ENCODE measurements around the gene PNPLA2.

Gene PNPLA2

GRCh38 chr11:819943-820649 is 1.4 kb downstream of the PNPLA2 start:
- peak; percentile 82 to 86 for DNase-seq

DNA sequence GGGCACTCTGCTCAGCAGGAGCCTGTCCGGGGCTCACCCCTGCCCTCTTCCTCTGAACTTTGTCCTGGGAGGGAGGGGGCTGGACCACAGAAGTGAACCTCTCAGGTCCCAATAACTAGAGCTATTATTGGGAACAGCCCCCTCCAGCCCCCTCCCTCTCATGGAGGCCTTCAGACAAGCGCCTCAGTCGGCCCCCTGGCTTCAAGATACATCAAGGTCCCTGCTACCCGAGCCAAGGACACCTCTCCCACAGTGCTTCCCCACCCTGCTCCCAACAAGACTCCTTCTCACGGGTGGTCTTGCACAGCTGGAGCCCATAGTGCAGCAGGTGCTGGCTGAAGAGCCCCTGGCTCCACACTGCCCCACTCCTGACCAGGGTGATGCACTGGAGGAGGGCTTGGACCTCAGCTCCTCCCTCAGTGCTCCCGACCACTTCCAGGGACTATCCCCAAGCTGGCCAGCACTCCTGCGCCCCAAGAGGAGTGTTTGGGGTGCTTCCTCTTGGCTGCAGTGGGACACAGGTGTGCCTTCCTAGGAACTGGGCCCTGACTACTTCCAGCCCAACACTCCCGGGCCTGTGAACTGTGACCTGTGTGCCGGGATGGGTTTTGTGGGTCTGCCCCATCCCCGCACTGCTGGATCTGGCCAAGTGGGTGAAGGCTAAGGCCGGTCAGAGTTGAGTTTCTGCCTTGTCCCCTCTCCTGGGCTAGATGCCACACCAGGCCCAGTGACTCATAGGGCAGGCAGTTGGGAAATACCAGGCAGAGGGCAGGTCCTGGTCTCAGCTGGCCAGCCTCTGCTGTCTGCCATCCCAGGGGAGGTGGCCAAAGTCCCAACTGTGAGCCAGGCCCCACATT is 2.2 kb downstream of the PNPLA2 start:
- DNase-seq = peak; percentile 69 to 85

DNA sequence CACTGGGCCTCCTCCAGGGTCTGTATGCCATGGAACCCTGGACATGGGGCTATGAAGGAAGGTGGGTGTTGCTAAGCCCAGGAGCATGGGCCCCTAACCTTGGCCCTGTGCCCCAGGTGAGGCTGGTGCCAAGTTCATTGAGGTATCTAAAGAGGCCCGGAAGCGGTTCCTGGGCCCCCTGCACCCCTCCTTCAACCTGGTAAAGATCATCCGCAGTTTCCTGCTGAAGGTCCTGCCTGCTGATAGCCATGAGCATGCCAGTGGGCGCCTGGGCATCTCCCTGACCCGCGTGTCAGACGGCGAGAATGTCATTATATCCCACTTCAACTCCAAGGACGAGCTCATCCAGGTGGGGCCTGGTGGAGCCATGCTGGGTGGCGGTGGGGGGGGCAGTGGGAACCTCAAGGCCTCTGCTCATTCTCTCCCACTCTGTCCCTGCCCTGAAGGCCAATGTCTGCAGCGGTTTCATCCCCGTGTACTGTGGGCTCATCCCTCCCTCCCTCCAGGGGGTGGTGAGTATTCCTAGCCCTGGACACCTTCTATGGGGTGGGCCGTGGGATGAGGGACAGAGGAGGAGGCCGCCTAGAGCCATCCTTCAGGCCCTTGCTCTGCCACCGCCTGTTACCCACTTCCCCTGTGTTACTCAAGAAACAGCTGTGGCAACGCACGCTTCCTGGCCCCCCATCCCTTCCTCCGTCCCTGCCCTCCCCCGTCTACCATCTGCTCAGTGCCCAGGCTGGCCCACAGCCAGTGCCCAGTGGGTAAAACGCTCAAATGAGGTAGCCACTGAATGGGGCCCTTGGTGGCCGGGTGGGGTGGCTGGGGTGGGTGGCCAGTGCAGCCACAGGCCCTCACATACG is 3.0 kb downstream of the PNPLA2 start:
- DNase-seq = peak; percentile 48 to 63

DNA sequence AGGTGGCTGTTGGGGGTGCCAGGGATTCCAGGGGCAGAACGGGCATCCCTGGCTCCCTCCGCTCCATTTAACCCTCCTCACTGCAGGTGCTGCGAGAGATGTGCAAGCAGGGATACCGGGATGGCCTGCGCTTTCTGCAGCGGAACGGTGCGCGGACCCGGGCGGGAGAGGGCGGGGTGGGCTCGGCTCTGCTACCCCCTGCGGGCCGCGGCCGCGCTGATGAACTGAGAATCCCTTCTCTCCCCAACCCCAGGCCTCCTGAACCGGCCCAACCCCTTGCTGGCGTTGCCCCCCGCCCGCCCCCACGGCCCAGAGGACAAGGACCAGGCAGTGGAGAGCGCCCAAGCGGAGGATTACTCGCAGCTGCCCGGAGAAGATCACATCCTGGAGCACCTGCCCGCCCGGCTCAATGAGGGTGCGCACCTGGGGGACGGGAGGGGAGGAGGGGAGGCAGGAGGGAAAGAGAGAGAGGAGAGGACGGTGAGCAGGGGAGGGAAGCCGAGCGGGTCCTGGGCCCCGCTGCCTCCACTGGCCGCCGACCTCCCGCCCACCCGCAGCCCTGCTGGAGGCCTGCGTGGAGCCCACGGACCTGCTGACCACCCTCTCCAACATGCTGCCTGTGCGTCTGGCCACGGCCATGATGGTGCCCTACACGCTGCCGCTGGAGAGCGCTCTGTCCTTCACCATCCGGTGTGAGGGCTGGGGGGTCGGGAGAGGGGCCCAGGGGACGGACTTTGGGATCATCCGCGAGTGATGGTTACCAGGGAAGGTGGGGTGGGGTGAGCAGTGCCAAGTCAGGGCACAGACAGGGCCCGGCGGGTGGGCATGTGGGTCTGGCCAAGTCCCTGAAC is 5.0 kb downstream of the PNPLA2 start:
- no peak for DNase-seq

DNA sequence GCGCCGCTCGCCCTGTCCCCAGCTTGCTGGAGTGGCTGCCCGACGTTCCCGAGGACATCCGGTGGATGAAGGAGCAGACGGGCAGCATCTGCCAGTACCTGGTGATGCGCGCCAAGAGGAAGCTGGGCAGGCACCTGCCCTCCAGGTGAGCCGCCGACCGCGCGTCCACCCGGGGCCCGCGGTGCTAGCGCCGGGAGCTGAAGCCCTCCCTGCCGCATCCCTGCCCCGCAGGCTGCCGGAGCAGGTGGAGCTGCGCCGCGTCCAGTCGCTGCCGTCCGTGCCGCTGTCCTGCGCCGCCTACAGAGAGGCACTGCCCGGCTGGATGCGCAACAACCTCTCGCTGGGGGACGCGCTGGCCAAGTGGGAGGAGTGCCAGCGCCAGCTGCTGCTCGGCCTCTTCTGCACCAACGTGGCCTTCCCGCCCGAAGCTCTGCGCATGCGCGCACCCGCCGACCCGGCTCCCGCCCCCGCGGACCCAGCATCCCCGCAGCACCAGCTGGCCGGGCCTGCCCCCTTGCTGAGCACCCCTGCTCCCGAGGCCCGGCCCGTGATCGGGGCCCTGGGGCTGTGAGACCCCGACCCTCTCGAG is 5.7 kb downstream of the PNPLA2 start:
- DNase-seq = no peak

DNA sequence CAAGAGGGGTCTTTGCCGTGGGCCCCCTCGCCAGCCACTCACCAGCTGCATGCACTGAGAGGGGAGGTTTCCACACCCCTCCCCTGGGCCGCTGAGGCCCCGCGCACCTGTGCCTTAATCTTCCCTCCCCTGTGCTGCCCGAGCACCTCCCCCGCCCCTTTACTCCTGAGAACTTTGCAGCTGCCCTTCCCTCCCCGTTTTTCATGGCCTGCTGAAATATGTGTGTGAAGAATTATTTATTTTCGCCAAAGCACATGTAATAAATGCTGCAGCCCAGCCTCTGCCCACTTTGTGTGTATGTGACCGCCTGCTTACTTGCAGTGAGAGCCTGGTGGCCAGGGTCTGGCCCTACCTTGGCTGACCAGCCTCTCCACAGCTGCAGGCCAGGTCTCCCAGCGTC is 6.2 kb downstream of the PNPLA2 start:
- no peak for DNase-seq

GRCh38 chr11:825366-826226 is 6.9 kb downstream of the PNPLA2 start:
- DNase-seq = no peak

GRCh38 chr11:826227-826621 is 7.5 kb downstream of the PNPLA2 start:
- DNase-seq = no peak

DNA sequence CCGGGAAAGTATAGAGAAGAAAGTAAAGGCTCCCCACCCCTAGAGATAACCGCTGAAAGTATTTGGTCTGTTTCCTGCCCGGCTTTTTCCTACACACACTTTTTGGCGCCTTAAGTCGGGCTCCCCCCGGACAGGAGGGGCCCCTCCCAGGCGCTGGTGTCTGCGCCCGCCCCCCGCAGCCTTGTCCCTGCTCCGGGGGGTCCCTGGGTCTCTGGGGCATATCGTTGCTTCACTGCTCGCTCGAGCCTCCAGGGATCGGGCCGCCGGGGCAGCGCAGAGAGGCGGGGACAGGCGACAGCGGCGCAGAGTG is 8.1 kb downstream of the PNPLA2 start:
- no peak for DNase-seq

DNA sequence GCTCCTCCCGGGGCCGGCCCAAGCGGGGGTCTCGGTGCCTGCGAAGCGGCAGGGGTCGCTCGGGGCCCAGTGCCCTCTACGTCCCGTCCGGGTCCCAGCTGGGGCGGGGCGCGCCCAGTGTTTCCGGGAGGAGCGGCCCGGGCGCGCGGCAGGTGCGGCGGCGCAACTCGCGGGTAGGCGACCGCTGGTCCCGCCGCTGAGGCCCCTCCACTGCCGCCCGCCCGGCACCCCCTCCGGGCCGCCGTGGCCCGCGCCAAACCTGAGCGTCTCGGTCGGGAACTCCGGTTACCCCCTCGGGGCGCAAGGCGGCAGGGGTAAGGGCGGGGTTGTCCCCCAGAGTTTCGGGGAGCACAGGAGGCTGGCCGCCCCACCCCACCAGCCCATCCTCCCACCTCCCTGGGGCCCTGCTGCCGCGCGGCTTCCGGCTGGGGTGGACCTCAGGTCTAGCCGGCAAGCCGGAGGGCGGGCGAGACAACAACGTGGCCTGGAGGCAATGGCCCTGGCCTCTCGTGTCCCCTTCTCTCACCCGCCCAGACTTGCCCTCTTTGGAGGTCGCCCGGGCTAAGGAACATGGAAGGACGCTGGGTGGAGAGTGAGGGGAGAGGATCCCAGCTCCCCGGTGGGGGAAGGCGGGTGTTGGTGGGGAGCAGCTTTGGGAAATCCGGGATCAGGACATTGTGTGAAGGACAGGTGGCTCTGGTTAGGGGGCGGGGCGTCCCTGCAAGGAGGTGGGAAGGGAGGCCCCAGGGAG is 8.6 kb downstream of the PNPLA2 start:
- no peak for DNase-seq

DNA sequence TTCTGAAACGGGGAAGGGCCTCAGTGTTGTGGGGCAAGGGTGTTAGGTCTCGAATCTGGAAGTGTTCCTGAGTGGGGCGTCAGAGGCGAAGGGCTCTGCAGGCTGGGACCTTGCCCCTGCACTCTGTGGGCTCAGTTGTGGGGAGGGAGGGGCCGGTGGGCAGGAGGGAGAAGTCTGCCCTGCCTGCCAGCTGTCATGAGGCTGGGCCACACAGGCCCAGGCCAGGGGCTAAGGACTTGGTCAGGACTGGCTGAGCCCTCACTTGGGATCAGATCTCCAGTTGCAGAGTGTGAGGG is 9.1 kb downstream of the PNPLA2 start, which contains the start of gene CRACR2B:
Gene CRACR2B, plus strand, starts transcription at position 23 of the 296 bp plus-strand sequence. CDS start 689 bp downstream, outside the sequence.
- DNase-seq = no peak

- DNase-seq = no peak
These were observed 9.9 kb downstream of the PNPLA2 start for GRCh38 chr11:828506-829175.

DNA sequence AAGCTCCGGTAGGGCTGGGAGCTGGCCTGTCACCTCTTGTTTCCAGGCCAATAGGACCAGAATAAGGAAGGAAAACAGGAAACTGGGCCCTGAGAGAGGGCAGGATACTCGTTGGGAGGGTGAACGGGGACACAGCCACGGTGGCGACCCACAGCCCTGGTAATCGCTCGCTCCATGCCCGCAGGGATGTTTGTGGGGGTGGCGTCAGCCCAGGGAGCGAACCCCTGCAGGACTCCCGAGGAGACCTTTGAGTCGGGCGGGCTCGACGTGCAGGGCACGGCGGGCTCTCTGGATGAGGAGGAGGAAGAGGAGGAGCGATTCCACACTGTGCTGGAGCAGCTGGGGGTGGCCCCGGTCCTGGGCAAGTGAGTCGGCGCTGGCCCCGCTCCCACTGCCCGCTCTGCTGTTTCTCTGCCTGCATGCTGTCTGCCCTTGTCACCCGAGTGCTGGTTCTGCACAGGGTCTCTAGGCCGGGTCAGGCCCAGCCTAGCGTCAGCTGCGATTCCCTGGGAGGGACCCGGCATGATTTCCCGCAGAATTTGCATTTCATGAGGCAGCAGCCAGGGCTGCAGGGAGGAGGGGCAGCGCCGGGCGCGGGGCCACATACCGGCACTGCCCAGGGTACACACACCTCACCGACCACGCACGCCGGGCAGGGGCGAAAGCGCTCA is 10.6 kb downstream of the PNPLA2 start:
- no peak for DNase-seq

GRCh38 chr11:829847-830294 is 11.2 kb downstream of the PNPLA2 start:
- no peak for DNase-seq

DNA sequence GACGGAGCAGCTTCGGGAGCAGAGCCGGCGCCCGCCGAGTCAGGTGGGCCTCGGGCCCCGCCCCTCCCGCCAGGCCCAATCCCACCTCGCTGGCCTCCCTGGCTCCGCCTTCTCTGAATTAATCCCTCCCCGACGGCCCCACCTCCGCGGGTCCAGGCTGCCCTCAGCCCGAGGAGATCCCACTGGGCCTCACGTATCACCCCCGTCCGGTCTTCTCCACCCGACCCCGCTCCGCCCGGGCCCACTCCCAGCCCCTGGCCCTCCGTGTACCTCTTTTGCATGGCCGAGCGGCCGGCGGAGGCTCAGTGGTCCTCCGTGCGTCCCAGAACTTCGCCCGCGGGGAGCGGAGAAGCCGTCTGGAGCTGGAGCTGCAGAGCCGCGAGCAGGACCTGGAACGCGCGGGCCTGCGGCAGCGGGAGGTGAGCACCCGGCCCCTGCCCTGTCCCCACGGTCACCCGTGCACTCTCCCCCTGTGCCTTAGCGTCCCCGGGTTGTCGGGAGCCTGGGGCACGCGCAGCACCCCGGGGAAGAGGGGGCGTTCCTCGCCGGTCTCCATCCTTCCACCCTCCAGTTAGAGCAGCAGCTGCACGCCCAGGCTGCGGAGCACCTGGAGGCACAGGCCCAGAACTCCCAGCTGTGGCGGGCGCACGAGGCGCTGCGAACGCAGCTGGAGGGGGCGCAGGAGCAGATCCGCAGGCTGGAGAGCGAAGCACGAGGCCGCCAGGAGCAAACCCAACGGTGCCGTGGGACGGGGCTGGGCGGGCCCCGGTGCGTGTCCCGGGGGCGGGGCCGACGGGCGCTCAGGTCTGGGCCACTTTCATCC is 11.8 kb downstream of the PNPLA2 start:
- peak; percentile 18 to 57 for DNase-seq

DNA sequence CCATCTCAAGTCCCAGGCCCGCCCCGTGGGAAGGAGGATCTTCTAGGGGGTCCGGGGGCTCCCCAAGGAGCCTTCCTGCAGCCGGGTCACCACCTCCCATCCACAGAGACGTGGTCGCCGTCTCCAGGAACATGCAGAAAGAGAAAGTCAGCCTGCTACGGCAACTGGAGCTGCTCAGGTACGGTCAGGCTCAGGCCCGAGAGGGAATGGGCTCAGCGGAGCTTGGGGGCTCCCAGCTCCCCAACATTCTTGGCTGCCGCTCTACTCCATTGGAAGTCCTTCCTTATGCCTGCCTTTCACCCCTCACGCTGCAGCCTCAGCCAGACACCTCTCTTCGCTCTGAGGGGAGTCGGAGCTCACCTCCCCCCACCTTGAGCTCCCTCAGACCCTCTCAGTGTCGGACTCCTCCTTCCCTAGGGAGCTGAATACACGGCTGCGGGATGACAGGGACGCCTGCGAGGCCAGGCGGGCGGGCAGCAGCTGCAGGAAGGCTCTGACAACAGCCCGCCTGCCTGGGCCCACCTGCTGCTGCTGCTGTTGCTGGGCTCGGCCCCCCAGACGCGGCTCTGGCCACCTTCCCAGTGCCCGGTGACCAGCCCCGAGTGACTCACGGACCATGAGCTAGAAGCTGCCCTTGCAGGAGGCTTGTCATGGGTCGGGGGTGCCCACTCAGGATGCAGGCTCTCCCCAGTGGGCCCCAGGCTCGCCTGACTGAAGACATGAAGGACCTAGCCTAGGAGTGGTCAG is 12.6 kb downstream of the PNPLA2 start:
- no peak for DNase-seq

DNA sequence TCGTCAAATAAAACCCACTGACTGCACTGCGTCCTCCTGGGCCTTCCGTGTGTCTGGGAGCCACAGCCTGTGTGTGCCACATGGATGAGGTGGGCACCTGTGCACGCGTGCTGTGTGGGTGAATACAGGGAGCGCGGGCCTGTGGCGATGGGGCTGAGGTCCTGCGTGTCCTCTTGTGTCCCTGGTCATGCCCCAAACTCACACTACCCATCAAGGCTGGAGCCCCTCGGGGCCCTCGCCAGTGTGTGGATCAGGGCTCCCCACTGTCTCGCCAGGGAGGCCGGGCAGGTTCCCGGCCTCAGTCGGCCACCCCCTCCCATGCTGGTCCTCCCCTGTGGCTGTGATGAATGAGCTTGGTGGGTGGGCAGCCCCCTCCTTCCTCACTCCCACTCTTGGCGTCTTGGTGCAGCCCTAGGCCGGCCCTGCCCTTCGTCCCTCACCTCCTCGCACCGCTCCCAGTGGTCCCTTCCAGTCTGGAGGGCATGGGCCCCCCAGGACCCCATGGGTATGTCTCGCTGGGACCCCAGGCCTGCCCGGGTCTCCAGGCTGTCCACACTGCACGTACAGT is 13.3 kb downstream of the PNPLA2 start:
- DNase-seq = no peak
